GM23338 (cell line): ENCODE measurements around the gene TESK2.

Experiments
- CREB1 ChIP-seq: fragments of 250-450 bp; sonication (Bioruptor Pico); IDR thresholded peaks from 2 replicates; pipeline ENCODE4 v1.5.0; 2020; ENCODE audit warnings: low read depth, mild to moderate bottlenecking, moderate library complexity
- EZH2 ChIP-seq: fragments of 200-600 bp; sonication (generic); IDR thresholded peaks from one replicate; pipeline ENCODE4 v1.8.0; 2017; ENCODE audit warnings: antibody characterized with exemption, mild to moderate bottlenecking, low read depth; ENCODE audit not compliant: unreplicated experiment
- EZH2phosphoT487 ChIP-seq: fragments of 200-600 bp; sonication (generic); IDR thresholded peaks from one replicate; pipeline ENCODE4 v1.8.1; 2018; ENCODE audit warnings: antibody characterized with exemption; ENCODE audit not compliant: unreplicated experiment
- JUNB ChIP-seq: IDR thresholded peaks from one replicate; pipeline ENCODE4 v1.6.1; 2016; ENCODE audit warnings: antibody characterized with exemption; ENCODE audit not compliant: unreplicated experiment
- NANOG ChIP-seq: IDR thresholded peaks from 2 replicates; pipeline ENCODE4 v1.6.1; 2016; ENCODE audit warnings: antibody characterized with exemption, borderline replicate concordance
- POLR2AphosphoS5 ChIP-seq: IDR thresholded peaks from 2 replicates; pipeline ENCODE4 v1.6.1; 2016; ENCODE audit warnings: antibody characterized with exemption, low read depth
- STAT1 ChIP-seq: IDR thresholded peaks from one replicate; pipeline ENCODE4 v1.6.1; 2016; ENCODE audit warnings: antibody characterized with exemption; ENCODE audit not compliant: unreplicated experiment
- ZNF331 ChIP-seq: fragments of 250-450 bp; sonication (Bioruptor Pico); IDR thresholded peaks from 2 replicates; pipeline ENCODE4 v1.5.0; 2020; ENCODE audit warnings: low read depth, mild to moderate bottlenecking, moderate library complexity
- TF ChIP-seq, protein P1 (sequence below), 2 experiments: fragments of 200-600 bp in 1 of 2; sonication (generic) in 1 of 2; conservative IDR thresholded peaks; 2 replicates each; pipeline versions ENCODE4 v1.5.1 to v1.6.1; 2016 to 2017; ENCODE audit warnings: antibody characterized with exemption in 2 of 2, low read depth in 2 of 2, mild to moderate bottlenecking in 2 of 2, moderate library complexity in 1 of 2
- TF ChIP-seq, protein P2 (sequence below): IDR thresholded peaks from one replicate; pipeline ENCODE4 v1.6.1; 2018; ENCODE audit warnings: antibody characterized with exemption; ENCODE audit not compliant: unreplicated experiment
- TF ChIP-seq, protein P3 (sequence below): IDR thresholded peaks from 2 replicates; pipeline ENCODE4 v1.6.1; 2016; ENCODE audit warnings: antibody characterized with exemption
- TF ChIP-seq, protein P4 (sequence below): fragments of 250-450 bp; sonication (Bioruptor Pico); IDR thresholded peaks from 2 replicates; pipeline ENCODE4 v1.5.0; 2020; ENCODE audit warnings: mild to moderate bottlenecking, moderate library complexity

DNA sequence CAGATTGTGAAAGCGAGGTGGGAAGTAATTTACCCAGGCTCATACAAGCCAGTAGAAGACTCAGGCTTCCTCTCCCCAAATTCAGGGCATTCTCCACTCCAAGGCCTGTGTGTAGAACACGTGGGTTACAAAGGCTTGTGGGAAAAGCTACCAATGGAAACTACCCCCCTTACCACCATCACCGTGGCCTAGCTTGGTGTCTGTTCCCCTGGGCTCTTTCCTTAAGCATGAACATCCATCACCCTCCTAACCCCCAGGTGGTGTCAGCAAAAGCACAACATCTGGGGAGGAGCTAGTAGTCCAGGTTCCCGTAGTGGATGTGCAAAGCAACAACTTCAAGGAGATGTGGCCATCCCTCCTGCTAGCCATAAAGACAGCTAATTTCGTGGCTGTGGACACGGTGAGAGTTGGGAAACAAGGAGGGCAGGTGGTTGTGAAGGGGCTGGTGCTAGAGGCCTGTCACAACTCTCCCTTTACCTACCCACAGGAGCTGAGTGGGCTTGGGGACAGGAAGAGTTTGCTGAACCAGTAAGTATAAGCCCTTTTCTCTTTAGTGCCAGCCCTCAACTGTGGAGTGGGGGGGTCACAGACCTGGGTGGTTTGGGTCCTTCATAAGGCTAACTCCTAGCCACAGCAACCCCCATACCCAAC, 150.0 kb downstream of the TESK2 start:
- TF ChIP-seq, protein P1, sequence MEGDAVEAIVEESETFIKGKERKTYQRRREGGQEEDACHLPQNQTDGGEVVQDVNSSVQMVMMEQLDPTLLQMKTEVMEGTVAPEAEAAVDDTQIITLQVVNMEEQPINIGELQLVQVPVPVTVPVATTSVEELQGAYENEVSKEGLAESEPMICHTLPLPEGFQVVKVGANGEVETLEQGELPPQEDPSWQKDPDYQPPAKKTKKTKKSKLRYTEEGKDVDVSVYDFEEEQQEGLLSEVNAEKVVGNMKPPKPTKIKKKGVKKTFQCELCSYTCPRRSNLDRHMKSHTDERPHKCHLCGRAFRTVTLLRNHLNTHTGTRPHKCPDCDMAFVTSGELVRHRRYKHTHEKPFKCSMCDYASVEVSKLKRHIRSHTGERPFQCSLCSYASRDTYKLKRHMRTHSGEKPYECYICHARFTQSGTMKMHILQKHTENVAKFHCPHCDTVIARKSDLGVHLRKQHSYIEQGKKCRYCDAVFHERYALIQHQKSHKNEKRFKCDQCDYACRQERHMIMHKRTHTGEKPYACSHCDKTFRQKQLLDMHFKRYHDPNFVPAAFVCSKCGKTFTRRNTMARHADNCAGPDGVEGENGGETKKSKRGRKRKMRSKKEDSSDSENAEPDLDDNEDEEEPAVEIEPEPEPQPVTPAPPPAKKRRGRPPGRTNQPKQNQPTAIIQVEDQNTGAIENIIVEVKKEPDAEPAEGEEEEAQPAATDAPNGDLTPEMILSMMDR (conservative IDR thresholded peaks at IDR 0.05; ENCODE audit: low read depth in 2 of 2): no peak
- TF ChIP-seq NANOG (no peak), POLR2AphosphoS5 (no peak), JUNB (no peak), EZH2 (no peak), EZH2phosphoT487 (no peak), CREB1 (no peak), ZNF331 (CRISPR knock-in tag) (no peak), STAT1 (no peak)
- TF ChIP-seq, protein P2, sequence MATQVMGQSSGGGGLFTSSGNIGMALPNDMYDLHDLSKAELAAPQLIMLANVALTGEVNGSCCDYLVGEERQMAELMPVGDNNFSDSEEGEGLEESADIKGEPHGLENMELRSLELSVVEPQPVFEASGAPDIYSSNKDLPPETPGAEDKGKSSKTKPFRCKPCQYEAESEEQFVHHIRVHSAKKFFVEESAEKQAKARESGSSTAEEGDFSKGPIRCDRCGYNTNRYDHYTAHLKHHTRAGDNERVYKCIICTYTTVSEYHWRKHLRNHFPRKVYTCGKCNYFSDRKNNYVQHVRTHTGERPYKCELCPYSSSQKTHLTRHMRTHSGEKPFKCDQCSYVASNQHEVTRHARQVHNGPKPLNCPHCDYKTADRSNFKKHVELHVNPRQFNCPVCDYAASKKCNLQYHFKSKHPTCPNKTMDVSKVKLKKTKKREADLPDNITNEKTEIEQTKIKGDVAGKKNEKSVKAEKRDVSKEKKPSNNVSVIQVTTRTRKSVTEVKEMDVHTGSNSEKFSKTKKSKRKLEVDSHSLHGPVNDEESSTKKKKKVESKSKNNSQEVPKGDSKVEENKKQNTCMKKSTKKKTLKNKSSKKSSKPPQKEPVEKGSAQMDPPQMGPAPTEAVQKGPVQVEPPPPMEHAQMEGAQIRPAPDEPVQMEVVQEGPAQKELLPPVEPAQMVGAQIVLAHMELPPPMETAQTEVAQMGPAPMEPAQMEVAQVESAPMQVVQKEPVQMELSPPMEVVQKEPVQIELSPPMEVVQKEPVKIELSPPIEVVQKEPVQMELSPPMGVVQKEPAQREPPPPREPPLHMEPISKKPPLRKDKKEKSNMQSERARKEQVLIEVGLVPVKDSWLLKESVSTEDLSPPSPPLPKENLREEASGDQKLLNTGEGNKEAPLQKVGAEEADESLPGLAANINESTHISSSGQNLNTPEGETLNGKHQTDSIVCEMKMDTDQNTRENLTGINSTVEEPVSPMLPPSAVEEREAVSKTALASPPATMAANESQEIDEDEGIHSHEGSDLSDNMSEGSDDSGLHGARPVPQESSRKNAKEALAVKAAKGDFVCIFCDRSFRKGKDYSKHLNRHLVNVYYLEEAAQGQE: no peak
- TF ChIP-seq, protein P3, sequence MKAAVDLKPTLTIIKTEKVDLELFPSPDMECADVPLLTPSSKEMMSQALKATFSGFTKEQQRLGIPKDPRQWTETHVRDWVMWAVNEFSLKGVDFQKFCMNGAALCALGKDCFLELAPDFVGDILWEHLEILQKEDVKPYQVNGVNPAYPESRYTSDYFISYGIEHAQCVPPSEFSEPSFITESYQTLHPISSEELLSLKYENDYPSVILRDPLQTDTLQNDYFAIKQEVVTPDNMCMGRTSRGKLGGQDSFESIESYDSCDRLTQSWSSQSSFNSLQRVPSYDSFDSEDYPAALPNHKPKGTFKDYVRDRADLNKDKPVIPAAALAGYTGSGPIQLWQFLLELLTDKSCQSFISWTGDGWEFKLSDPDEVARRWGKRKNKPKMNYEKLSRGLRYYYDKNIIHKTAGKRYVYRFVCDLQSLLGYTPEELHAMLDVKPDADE: no peak
- TF ChIP-seq, protein P4, sequence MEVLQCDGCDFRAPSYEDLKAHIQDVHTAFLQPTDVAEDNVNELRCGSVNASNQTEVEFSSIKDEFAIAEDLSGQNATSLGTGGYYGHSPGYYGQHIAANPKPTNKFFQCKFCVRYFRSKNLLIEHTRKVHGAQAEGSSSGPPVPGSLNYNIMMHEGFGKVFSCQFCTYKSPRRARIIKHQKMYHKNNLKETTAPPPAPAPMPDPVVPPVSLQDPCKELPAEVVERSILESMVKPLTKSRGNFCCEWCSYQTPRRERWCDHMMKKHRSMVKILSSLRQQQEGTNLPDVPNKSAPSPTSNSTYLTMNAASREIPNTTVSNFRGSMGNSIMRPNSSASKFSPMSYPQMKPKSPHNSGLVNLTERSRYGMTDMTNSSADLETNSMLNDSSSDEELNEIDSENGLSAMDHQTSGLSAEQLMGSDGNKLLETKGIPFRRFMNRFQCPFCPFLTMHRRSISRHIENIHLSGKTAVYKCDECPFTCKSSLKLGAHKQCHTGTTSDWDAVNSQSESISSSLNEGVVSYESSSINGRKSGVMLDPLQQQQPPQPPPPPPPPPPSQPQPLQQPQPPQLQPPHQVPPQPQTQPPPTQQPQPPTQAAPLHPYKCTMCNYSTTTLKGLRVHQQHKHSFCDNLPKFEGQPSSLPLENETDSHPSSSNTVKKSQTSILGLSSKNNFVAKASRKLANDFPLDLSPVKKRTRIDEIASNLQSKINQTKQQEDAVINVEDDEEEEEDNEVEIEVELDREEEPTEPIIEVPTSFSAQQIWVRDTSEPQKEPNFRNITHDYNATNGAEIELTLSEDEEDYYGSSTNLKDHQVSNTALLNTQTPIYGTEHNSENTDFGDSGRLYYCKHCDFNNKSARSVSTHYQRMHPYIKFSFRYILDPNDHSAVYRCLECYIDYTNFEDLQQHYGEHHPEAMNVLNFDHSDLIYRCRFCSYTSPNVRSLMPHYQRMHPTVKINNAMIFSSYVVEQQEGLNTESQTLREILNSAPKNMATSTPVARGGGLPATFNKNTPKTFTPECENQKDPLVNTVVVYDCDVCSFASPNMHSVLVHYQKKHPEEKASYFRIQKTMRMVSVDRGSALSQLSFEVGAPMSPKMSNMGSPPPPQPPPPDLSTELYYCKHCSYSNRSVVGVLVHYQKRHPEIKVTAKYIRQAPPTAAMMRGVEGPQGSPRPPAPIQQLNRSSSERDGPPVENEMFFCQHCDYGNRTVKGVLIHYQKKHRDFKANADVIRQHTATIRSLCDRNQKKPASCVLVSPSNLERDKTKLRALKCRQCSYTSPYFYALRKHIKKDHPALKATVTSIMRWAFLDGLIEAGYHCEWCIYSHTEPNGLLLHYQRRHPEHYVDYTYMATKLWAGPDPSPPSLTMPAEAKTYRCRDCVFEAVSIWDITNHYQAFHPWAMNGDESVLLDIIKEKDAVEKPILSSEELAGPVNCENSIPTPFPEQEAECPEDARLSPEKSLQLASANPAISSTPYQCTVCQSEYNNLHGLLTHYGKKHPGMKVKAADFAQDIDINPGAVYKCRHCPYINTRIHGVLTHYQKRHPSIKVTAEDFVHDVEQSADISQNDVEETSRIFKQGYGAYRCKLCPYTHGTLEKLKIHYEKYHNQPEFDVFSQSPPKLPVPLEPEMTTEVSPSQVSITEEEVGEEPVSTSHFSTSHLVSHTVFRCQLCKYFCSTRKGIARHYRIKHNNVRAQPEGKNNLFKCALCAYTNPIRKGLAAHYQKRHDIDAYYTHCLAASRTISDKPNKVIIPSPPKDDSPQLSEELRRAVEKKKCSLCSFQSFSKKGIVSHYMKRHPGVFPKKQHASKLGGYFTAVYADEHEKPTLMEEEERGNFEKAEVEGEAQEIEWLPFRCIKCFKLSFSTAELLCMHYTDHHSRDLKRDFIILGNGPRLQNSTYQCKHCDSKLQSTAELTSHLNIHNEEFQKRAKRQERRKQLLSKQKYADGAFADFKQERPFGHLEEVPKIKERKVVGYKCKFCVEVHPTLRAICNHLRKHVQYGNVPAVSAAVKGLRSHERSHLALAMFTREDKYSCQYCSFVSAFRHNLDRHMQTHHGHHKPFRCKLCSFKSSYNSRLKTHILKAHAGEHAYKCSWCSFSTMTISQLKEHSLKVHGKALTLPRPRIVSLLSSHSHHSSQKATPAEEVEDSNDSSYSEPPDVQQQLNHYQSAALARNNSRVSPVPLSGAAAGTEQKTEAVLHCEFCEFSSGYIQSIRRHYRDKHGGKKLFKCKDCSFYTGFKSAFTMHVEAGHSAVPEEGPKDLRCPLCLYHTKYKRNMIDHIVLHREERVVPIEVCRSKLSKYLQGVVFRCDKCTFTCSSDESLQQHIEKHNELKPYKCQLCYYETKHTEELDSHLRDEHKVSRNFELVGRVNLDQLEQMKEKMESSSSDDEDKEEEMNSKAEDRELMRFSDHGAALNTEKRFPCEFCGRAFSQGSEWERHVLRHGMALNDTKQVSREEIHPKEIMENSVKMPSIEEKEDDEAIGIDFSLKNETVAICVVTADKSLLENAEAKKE (CRISPR knock-in tag): no peak
